ENCODE results near the gene REXO1. TPM values are rescaled to one million over a fixed set of nuclear protein-coding genes. Genes with fewer than 3 reads are reported as not detected.
"Not testable (repeated sequence)": the region's sequence is repeated elsewhere in the genome, so short reads cannot be mapped to it uniquely, and the experiment has no call there.

The REXO1 gene
- total RNA-seq: 100 to 1,000 TPM in 1 of 2 donors, 10 to 100 TPM in 1; 98.7 to 107 TPM
- 54.7 to 85.9 reads per million in 2 donors for total RNA-seq

- Mint-ChIP-seq H3K4me1 (peaks cover 28% of the 10 kb centered on the region), H3K27me3 (no peaks in the 10 kb centered on the region), H3K4me3 (peak within 1 kb of the TSS; percentile 92), H3K36me3 (ENCODE audit: low read depth) (no peaks in the 10 kb centered on the region), H3K27ac (peak within 1 kb of the TSS; percentile 84)
- ATAC-seq (peak; percentile 82), DNase-seq (peak; percentile 93 to 99 (median 94))
- H3K9me3 ChIP-seq (ENCODE audit: control insufficient read depth, low read length, poor library complexity, severe bottlenecking): no peaks in the 10 kb centered on the region
Observed at GRCh38 chr19:1848399-1849131, at the start of gene REXO1. Gene REXO1 (minus strand): TSS chr19:1848483. CDS start chr19:1848358, 125 bp downstream.

- DNase-seq (no peak), ATAC-seq (no peak)
- Mint-ChIP-seq H3K4me3 (peak overlapping the region; percentile 86), H3K27ac (peak overlapping the region; percentile 89), H3K27me3 (no peaks in the 10 kb centered on the region), H3K36me3 (ENCODE audit: low read depth) (no peaks in the 10 kb centered on the region), H3K4me1 (peaks cover 19% of the 10 kb centered on the region)
- no peaks in the 10 kb centered on the region for H3K9me3 ChIP-seq (ENCODE audit: control insufficient read depth, low read length, poor library complexity, severe bottlenecking)
Observed at GRCh38 chr19:1896508-1896907, 48.2 kb upstream of the REXO1 start.

DNA sequence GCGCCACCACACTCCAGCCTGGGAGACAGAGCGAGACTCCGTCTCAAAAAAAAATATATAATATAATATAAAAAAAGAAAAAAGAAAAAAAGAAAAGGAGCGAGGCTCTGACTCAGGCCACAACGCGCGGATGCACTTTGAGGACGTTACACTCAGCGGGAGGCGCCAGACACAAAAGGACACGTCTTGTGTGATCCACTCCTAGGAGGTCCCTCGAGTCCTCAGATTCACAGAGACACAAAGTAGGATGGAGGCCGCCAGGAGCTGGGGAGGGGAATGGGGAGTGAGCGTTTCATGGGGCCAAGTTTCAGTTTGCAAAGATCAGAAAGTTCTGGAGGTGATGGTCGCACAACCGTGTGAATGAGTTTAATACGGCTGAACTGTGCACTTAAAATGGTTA lies 45.5 kb upstream of the REXO1 start:
- DNase-seq (no peak), ATAC-seq (no peak)
- H3K4me3 Mint-ChIP-seq: peak overlapping the region; percentile 78
- H3K27ac Mint-ChIP-seq: no peak overlapping the region
- H3K9me3 ChIP-seq (ENCODE audit: control insufficient read depth, low read length, poor library complexity, severe bottlenecking): no peaks in the 10 kb centered on the region
- H3K27me3 Mint-ChIP-seq: no peaks in the 10 kb centered on the region
- peaks cover 22% of the 10 kb centered on the region for H3K4me1 Mint-ChIP-seq
- H3K36me3 Mint-ChIP-seq (ENCODE audit: low read depth): no peaks in the 10 kb centered on the region

- peaks cover 8% of the 10 kb centered on the region for H3K4me1 Mint-ChIP-seq
- no peaks in the 10 kb centered on the region for H3K36me3 Mint-ChIP-seq (ENCODE audit: low read depth)
- no peak overlapping the region for H3K27ac Mint-ChIP-seq
Observed at GRCh38 chr19:1889907-1890306, 41.6 kb upstream of the REXO1 start.

GRCh38 chr19:1888385-1888784 lies 40.1 kb upstream of the REXO1 start:
- Mint-ChIP-seq H3K4me1 (peaks cover 22% of the 10 kb centered on the region), H3K36me3 (ENCODE audit: low read depth) (peaks cover 6% of the 10 kb centered on the region), H3K27me3 (no peaks in the 10 kb centered on the region), H3K4me3 (no peak overlapping the region), H3K27ac (no peak overlapping the region)
- ATAC-seq (no peak), DNase-seq (no peak)
- no peaks in the 10 kb centered on the region for H3K9me3 ChIP-seq (ENCODE audit: control insufficient read depth, low read length, poor library complexity, severe bottlenecking)

More at GRCh38 chr19:1889907-1890306, 41.6 kb upstream of the REXO1 start:
- DNase-seq: no peak
- no peaks in the 10 kb centered on the region for H3K9me3 ChIP-seq (ENCODE audit: control insufficient read depth, low read length, poor library complexity, severe bottlenecking)
- ATAC-seq: no peak
- Mint-ChIP-seq H3K4me3 (no peak overlapping the region), H3K27me3 (no peaks in the 10 kb centered on the region)

DNA sequence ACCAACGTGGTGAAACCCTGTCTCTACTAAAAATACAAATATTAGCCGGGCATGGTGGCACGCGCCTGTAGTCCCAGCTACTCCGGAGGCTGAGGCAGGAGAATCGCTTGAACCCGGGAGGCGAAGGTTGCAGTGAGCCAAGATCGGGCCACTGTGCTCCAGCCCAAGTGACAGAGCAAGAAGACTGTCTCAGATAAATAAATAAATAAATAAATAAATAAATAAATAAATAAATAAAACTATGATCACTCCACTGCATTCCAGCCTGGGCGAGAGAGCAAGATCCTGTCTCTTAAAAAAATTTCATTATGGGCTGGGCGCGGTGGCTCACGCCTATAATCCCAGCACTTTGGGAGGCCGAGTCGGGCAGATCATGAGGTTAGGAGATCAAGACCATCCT lies 38.1 kb upstream of the REXO1 start:
- H3K36me3 Mint-ChIP-seq (ENCODE audit: low read depth); H3K27me3 Mint-ChIP-seq; DNase-seq; H3K4me3 Mint-ChIP-seq; H3K9me3 ChIP-seq (ENCODE audit: control insufficient read depth, low read length, poor library complexity, severe bottlenecking); ATAC-seq; H3K27ac Mint-ChIP-seq: not testable (repeated sequence)
- peaks cover 37% of the 10 kb centered on the region for H3K4me1 Mint-ChIP-seq

- peak within 1 kb of the TSS; percentile 100 for H3K27ac Mint-ChIP-seq
- not testable (repeated sequence) for H3K27me3 Mint-ChIP-seq; H3K36me3 Mint-ChIP-seq (ENCODE audit: low read depth)
Observed at GRCh38 chr19:1885398-1886119, 37.3 kb upstream of the REXO1 start, which contains the start of gene ABHD17A. Gene ABHD17A (minus strand): TSS chr19:1885496. CDS start chr19:1881566, 3,930 bp downstream.

GRCh38 chr19:1884719-1885334 lies 36.5 kb upstream of the REXO1 start:
- no peaks in the 10 kb centered on the region for H3K9me3 ChIP-seq (ENCODE audit: control insufficient read depth, low read length, poor library complexity, severe bottlenecking)
- no peak for DNase-seq
- no peak for ATAC-seq
- peaks cover 6% of the 10 kb centered on the region for H3K36me3 Mint-ChIP-seq (ENCODE audit: low read depth)
- H3K4me1 Mint-ChIP-seq: peaks cover 34% of the 10 kb centered on the region
- H3K27me3 Mint-ChIP-seq: no peaks in the 10 kb centered on the region
- peak overlapping the region; percentile 100 for H3K27ac Mint-ChIP-seq
- peak overlapping the region; percentile 98 for H3K4me3 Mint-ChIP-seq

More at GRCh38 chr19:1885398-1886119, 37.3 kb upstream of the REXO1 start, which contains the start of gene ABHD17A:
- H3K9me3 ChIP-seq (ENCODE audit: control insufficient read depth, low read length, poor library complexity, severe bottlenecking): not testable (repeated sequence)
- Mint-ChIP-seq H3K4me3 (peak within 1 kb of the TSS; percentile 98), H3K4me1 (peaks cover 37% of the 10 kb centered on the region)
- DNase-seq (peak; percentile 88 to 93 (median 92)), ATAC-seq (peak; percentile 74)

DNA sequence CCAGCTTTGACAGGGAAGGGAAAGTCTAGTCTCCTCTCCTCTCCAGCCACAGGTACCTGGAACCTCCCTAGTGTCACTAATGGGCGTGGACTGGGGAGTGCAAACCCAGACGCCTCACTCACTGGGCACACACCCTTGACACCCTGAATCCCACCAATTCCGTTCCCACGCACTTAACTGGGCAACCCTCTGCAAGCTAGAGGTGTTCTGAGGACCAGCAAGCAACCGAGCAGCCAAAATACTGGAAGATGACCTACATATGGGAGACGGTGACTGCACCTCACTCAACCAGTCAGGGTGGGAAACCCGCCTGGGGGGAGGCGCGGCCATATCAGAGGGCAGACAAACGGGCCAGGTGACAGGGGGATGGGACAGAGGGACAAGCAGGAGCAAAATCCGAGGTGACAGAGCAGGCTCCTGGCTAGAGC lies 36.0 kb upstream of the REXO1 start:
- H3K27me3 Mint-ChIP-seq: no peaks in the 10 kb centered on the region
- H3K4me1 Mint-ChIP-seq: peaks cover 34% of the 10 kb centered on the region
- peak overlapping the region; percentile 98 for H3K4me3 Mint-ChIP-seq
- peaks cover 6% of the 10 kb centered on the region for H3K36me3 Mint-ChIP-seq (ENCODE audit: low read depth)
- ATAC-seq (peak; percentile 26), DNase-seq (peak in 1 of 3 donors; percentile 30)
- peak overlapping the region; percentile 100 for H3K27ac Mint-ChIP-seq
- no peaks in the 10 kb centered on the region for H3K9me3 ChIP-seq (ENCODE audit: control insufficient read depth, low read length, poor library complexity, severe bottlenecking)

GRCh38 chr19:1883784-1884183 lies 35.5 kb upstream of the REXO1 start:
- DNase-seq: no peak

GRCh38 chr19:1882786-1883692 lies 34.8 kb upstream of the REXO1 start:
- H3K9me3 ChIP-seq (ENCODE audit: control insufficient read depth, low read length, poor library complexity, severe bottlenecking): no peaks in the 10 kb centered on the region
- Mint-ChIP-seq H3K36me3 (ENCODE audit: low read depth) (peaks cover 6% of the 10 kb centered on the region), H3K27ac (peak overlapping the region; percentile 100), H3K27me3 (no peaks in the 10 kb centered on the region), H3K4me3 (peak overlapping the region; percentile 98), H3K4me1 (peaks cover 34% of the 10 kb centered on the region)
- ATAC-seq (peak; percentile 1), DNase-seq (no peak)

More at GRCh38 chr19:1883784-1884183, 35.5 kb upstream of the REXO1 start:
- H3K27me3 Mint-ChIP-seq: no peaks in the 10 kb centered on the region
- no peak for ATAC-seq
- H3K27ac Mint-ChIP-seq: peak overlapping the region; percentile 100
- no peaks in the 10 kb centered on the region for H3K9me3 ChIP-seq (ENCODE audit: control insufficient read depth, low read length, poor library complexity, severe bottlenecking)
- peaks cover 34% of the 10 kb centered on the region for H3K4me1 Mint-ChIP-seq
- peaks cover 6% of the 10 kb centered on the region for H3K36me3 Mint-ChIP-seq (ENCODE audit: low read depth)
- H3K4me3 Mint-ChIP-seq: peak overlapping the region; percentile 98

- no peaks in the 10 kb centered on the region for H3K27me3 Mint-ChIP-seq
- peak overlapping the region; percentile 98 for H3K4me3 Mint-ChIP-seq
- ATAC-seq (peak; percentile 70), DNase-seq (peak in 2 of 3 donors; percentile 50 to 51)
- peaks cover 31% of the 10 kb centered on the region for H3K4me1 Mint-ChIP-seq
- peak overlapping the region; percentile 100 for H3K27ac Mint-ChIP-seq
- no peaks in the 10 kb centered on the region for H3K9me3 ChIP-seq (ENCODE audit: control insufficient read depth, low read length, poor library complexity, severe bottlenecking)
- peaks cover 6% of the 10 kb centered on the region for H3K36me3 Mint-ChIP-seq (ENCODE audit: low read depth)
Observed at GRCh38 chr19:1882089-1882785, 34.0 kb upstream of the REXO1 start.
